Body of pancreas (tissue), 4 donors: ENCODE data around the gene TENT5C. TPM values are rescaled to one million over a fixed set of nuclear protein-coding genes. Genes with fewer than 3 reads are reported as not detected.

Experiments used
- ATAC-seq: fragments of 150-250 bp; one replicate; pipeline ENCODE4 v1.9.1; 2016
- DNase-seq, 4 donors: peaks; one replicate each; pipeline ENCODE4 v3.0.0-alpha.2; 2019
- H3K27ac ChIP-seq, 4 donors: fragments of 200-600 bp; sonication (generic); 1 replicate in 3 of 4; 2 replicates in 1 of 4; pipeline versions ENCODE4 v1.5.1 to v1.6.1; 2016 to 2019; ENCODE audit warnings: mild to moderate bottlenecking in 1 of 4, mixed read lengths in 1 of 4, moderate library complexity in 1 of 4
- H3K27me3 ChIP-seq, 2 donors: fragments of 200-600 bp; sonication (generic); one replicate each; pipeline ENCODE4 v1.6.0; 2016; ENCODE audit warnings: mild to moderate bottlenecking in 1 of 2
- H3K36me3 ChIP-seq, 2 donors: fragments of 200-600 bp; sonication (generic); replicated peaks in 1 of 2; 2 replicates each; pipeline ENCODE4 v1.5.1; 2016; ENCODE audit warnings: low read depth in 2 of 2; ENCODE audit not compliant: insufficient read depth in 1 of 2
- H3K4me1 ChIP-seq: fragments of 200-600 bp; sonication (generic); one replicate; pipeline ENCODE4 v1.6.0; 2016
- H3K4me3 ChIP-seq, 2 donors: fragments of 200-600 bp; sonication (generic); 1 replicate in 1 of 2; 2 replicates in 1 of 2; pipeline ENCODE4 v1.5.1; 2016 to 2019
- H3K9me3 ChIP-seq, 3 donors: fragments of 200-600 bp; sonication (generic); 1 replicate in 2 of 3; 2 replicates in 1 of 3; pipeline ENCODE4 v1.5.1; 2016
- CTCF ChIP-seq, 7 experiments: fragments of 450-650 bp in 4 of 7; fragments of 200-600 bp in 3 of 7; sonication (generic) in 3 of 7; IDR thresholded peaks; one replicate each; pipeline ENCODE4 v1.5.1; 2016 to 2019; ENCODE audit warnings: antibody characterized with exemption in 7 of 7
- POLR2A ChIP-seq, 3 donors: fragments of 450-650 bp; IDR thresholded peaks; one replicate each; pipeline ENCODE4 v1.6.1; 2016; ENCODE audit warnings: antibody characterized with exemption in 3 of 3, mild to moderate bottlenecking in 2 of 3
- WGBS, 2 donors: methylation state at CpG; one replicate each; pipeline ENCODE4 v1.1.5; 2017; 5-methylcytosine and 5-hydroxymethylcytosine counted together
- intact Hi-C: fragments of 100-400 bp; cut with DNase I; formaldehyde crosslinking; loops from one replicate; pipeline ENCODE4 v1.15.1; 2023
- total RNA-seq, 2 donors: library from RNA; depleted of rRNA; stranded (reverse); fragments of >200 nt; gene quantifications; one replicate each; pipeline ENCODE4 v1.1.0, GENCODE V29; 2016

Gene TENT5C
- total RNA-seq, 2 donors from 2014 or later = 30.0 to 39.7 TPM

- 99% methylated on average over 4 of the region's 4 CpGs for WGBS, 2 donors
- Histone ChIP-seq H3K36me3 (no peaks in the 10 kb centered on the region), H3K9me3 (no peaks in the 10 kb centered on the region), H3K27me3 (no peaks in the 10 kb centered on the region), H3K27ac (no peak overlapping the region), H3K4me1 (peaks cover 8% of the 10 kb centered on the region), H3K4me3 (no peak overlapping the region)
- DNase-seq = no peak
- intact Hi-C loops = no loop called here
- TF ChIP-seq POLR2A (IDR thresholded peaks at IDR 0.05) (no peak), CTCF (IDR thresholded peaks at IDR 0.05) (no peak)
- no peak for ATAC-seq
These were observed 37.1 kb downstream of the TENT5C start for GRCh38 chr1:117642963-117643362.

GRCh38 chr1:117643601-117644000, 37.8 kb downstream of the TENT5C start:
- ATAC-seq = no peak

GRCh38 chr1:117644696-117645311, 39.0 kb downstream of the TENT5C start:
- Histone ChIP-seq H3K36me3 (no peaks in the 10 kb centered on the region), H3K27me3 (no peaks in the 10 kb centered on the region), H3K27ac (no peak overlapping the region), H3K9me3 (no peaks in the 10 kb centered on the region), H3K4me1 (peaks cover 8% of the 10 kb centered on the region), H3K4me3 (no peak overlapping the region)
- DNase-seq (no peak), ATAC-seq (no peak)
- 79 to 88% methylated on average over 3 of the region's 3 CpGs for WGBS, 2 donors
- intact Hi-C loops = no loop called here
- TF ChIP-seq POLR2A (IDR thresholded peaks at IDR 0.05) (no peak), CTCF (IDR thresholded peaks at IDR 0.05) (no peak)

More at GRCh38 chr1:117643601-117644000, 37.8 kb downstream of the TENT5C start:
- H3K4me3 ChIP-seq = no peak overlapping the region
- no peaks in the 10 kb centered on the region for H3K27me3 ChIP-seq
- no peak for DNase-seq
- 79 to 93% methylated on average over 2 of the region's 2 CpGs for WGBS, 2 donors
- intact Hi-C loops = no loop called here
- peaks cover 8% of the 10 kb centered on the region for H3K4me1 ChIP-seq
- TF ChIP-seq POLR2A (IDR thresholded peaks at IDR 0.05) (no peak), CTCF (IDR thresholded peaks at IDR 0.05) (no peak)
- H3K36me3 ChIP-seq = no peaks in the 10 kb centered on the region
- H3K9me3 ChIP-seq = no peaks in the 10 kb centered on the region
- H3K27ac ChIP-seq = no peak overlapping the region

GRCh38 chr1:117645343-117645742, 39.5 kb downstream of the TENT5C start:
- WGBS, 2 donors = 81 to 82% methylated on average over 4 of the region's 4 CpGs
- no peaks in the 10 kb centered on the region for H3K27me3 ChIP-seq
- H3K9me3 ChIP-seq = no peaks in the 10 kb centered on the region
- intact Hi-C loops = no loop called here
- DNase-seq (no peak), ATAC-seq (no peak)
- no peaks in the 10 kb centered on the region for H3K36me3 ChIP-seq
- H3K27ac ChIP-seq = no peak overlapping the region
- no peak for TF ChIP-seq CTCF (IDR thresholded peaks at IDR 0.05)
- no peak for TF ChIP-seq POLR2A (IDR thresholded peaks at IDR 0.05)
- peaks cover 8% of the 10 kb centered on the region for H3K4me1 ChIP-seq
- no peak overlapping the region for H3K4me3 ChIP-seq
